GM21381 (cell line): ENCODE results near the gene ACSL5.
"Not testable (repeated sequence)": the region's sequence is repeated elsewhere in the genome, so short reads cannot be mapped to it uniquely, and the experiment has no call there.

Experiments
- ATAC-seq: cut with Tn5 transposase; IDR thresholded peaks from one replicate; pipeline ENCODE4 v1.9.1; 2021; ENCODE audit warnings: mild to moderate bottlenecking, moderate library complexity; ENCODE audit not compliant: unreplicated experiment

The ACSL5 gene

GRCh38 chr10:112374724-112375541 lies 1.0 kb downstream of the ACSL5 start:
- ATAC-seq, result peak; percentile 50

- peak; percentile 81 for ATAC-seq
These were observed 1.9 kb downstream of the ACSL5 start for GRCh38 chr10:112375721-112376395.

GRCh38 chr10:112376396-112376790 lies 2.5 kb downstream of the ACSL5 start:
- peak; percentile 21 for ATAC-seq

- ATAC-seq, result not testable (repeated sequence)
These were observed 3.2 kb downstream of the ACSL5 start for GRCh38 chr10:112377116-112377515.

GRCh38 chr10:112379635-112380296 lies 5.8 kb downstream of the ACSL5 start:
- no peak for ATAC-seq

- ATAC-seq, result no peak
These were observed 8.8 kb downstream of the ACSL5 start for GRCh38 chr10:112382515-112383235.

GRCh38 chr10:112383325-112383724 lies 9.4 kb downstream of the ACSL5 start:
- no peak for ATAC-seq

GRCh38 chr10:112384141-112384540 lies 10.2 kb downstream of the ACSL5 start:
- no peak for ATAC-seq

- ATAC-seq, result no peak
These were observed 11.3 kb downstream of the ACSL5 start for GRCh38 chr10:112385201-112385600.

GRCh38 chr10:112388056-112388455 lies 14.1 kb downstream of the ACSL5 start:
- not testable (repeated sequence) for ATAC-seq

GRCh38 chr10:112388548-112388947 lies 14.6 kb downstream of the ACSL5 start:
- ATAC-seq, result no peak

GRCh38 chr10:112389271-112389822 lies 15.4 kb downstream of the ACSL5 start:
- peak; percentile 65 for ATAC-seq

- ATAC-seq, result peak; percentile 43
These were observed 16.3 kb downstream of the ACSL5 start for GRCh38 chr10:112390125-112390703.

GRCh38 chr10:112393341-112393740 lies 19.4 kb downstream of the ACSL5 start:
- no peak for ATAC-seq

GRCh38 chr10:112393827-112394226 lies 19.9 kb downstream of the ACSL5 start:
- ATAC-seq, result no peak

- ATAC-seq, result no peak
These were observed 20.6 kb downstream of the ACSL5 start for GRCh38 chr10:112394475-112394875.

GRCh38 chr10:112395809-112396530 lies 22.1 kb downstream of the ACSL5 start:
- ATAC-seq, result no peak

- no peak for ATAC-seq
These were observed 23.7 kb downstream of the ACSL5 start for GRCh38 chr10:112397592-112397991.

GRCh38 chr10:112402917-112403316 lies 29.0 kb downstream of the ACSL5 start:
- no peak for ATAC-seq

GRCh38 chr10:112404617-112405016 lies 30.7 kb downstream of the ACSL5 start:
- ATAC-seq, result no peak
